Measurements from ENCODE around the gene ISL2.

Gene ISL2

GRCh38 chr15:76382987-76383728 lies 46.6 kb downstream of the ISL2 start:
- no peak overlapping the region for H2AFZ ChIP-seq (ENCODE audit: low read depth, low read length)
- TF ChIP-seq CTCF (IDR thresholded peaks at IDR 0.05; ENCODE audit: borderline replicate concordance, extremely low read depth, low read length, poor library complexity, severe bottlenecking) = no peak
- TF ChIP-seq EZH2 (IDR thresholded peaks at IDR 0.05; ENCODE audit: borderline replicate concordance, low read depth, low read length, severe bottlenecking) = no peak
- ATAC-seq (ENCODE audit: insufficient read depth, low read depth) (no peak), DNase-seq (no peak)
- H3K9me3 ChIP-seq (ENCODE audit: insufficient read depth, low read length, severe bottlenecking) = no peaks in the 10 kb centered on the region
- no peaks in the 10 kb centered on the region for H3K4me1 ChIP-seq (ENCODE audit: insufficient read depth, low read length)
- no peak overlapping the region for H3K27ac ChIP-seq (ENCODE audit: low read length)
- H3K27me3 ChIP-seq (ENCODE audit: insufficient read depth, low read length, poor library complexity) = no peaks in the 10 kb centered on the region
- H3K9ac ChIP-seq (ENCODE audit: low read depth, low read length) = no peak overlapping the region
- no peak overlapping the region for H3K4me2 ChIP-seq (ENCODE audit: insufficient read depth, low read length)
- 0 out of 2 replicates have a peak, but pooled peaks cover 4% of the 10 kb centered on the region for H3K36me3 ChIP-seq (ENCODE audit: insufficient read depth, low read length)
- no peak overlapping the region for H3K4me3 ChIP-seq (ENCODE audit: low read depth in 1 of 2, low read length in 2 of 2)
- H3K79me2 ChIP-seq (ENCODE audit: insufficient read depth, low read length) = no peaks in the 10 kb centered on the region
- H4K20me1 ChIP-seq (ENCODE audit: insufficient read depth, low read length) = no peaks in the 10 kb centered on the region

GRCh38 chr15:76384409-76384808 lies 47.8 kb downstream of the ISL2 start:
- Histone ChIP-seq H3K4me3 (ENCODE audit: low read depth in 1 of 2, low read length in 2 of 2) (no peak overlapping the region), H3K27ac (ENCODE audit: low read length) (no peak overlapping the region), H3K79me2 (ENCODE audit: insufficient read depth, low read length) (no peaks in the 10 kb centered on the region), H3K9me3 (ENCODE audit: insufficient read depth, low read length, severe bottlenecking) (no peaks in the 10 kb centered on the region), H3K9ac (ENCODE audit: low read depth, low read length) (no peak overlapping the region), H4K20me1 (ENCODE audit: insufficient read depth, low read length) (no peaks in the 10 kb centered on the region), H3K27me3 (ENCODE audit: insufficient read depth, low read length, poor library complexity) (no peaks in the 10 kb centered on the region), H2AFZ (ENCODE audit: low read depth, low read length) (no peak overlapping the region), H3K36me3 (ENCODE audit: insufficient read depth, low read length) (0 out of 2 replicates have a peak, but pooled peaks cover 4% of the 10 kb centered on the region), H3K4me1 (ENCODE audit: insufficient read depth, low read length) (no peaks in the 10 kb centered on the region), H3K4me2 (ENCODE audit: insufficient read depth, low read length) (no peak overlapping the region)
- no peak for DNase-seq
- TF ChIP-seq EZH2 (IDR thresholded peaks at IDR 0.05; ENCODE audit: borderline replicate concordance, low read depth, low read length, severe bottlenecking) = no peak
- TF ChIP-seq CTCF (IDR thresholded peaks at IDR 0.05; ENCODE audit: borderline replicate concordance, extremely low read depth, low read length, poor library complexity, severe bottlenecking) = no peak
- ATAC-seq (ENCODE audit: insufficient read depth, low read depth) = no peak

- no peaks in the 10 kb centered on the region for H3K79me2 ChIP-seq (ENCODE audit: insufficient read depth, low read length)
- no peak overlapping the region for H3K9ac ChIP-seq (ENCODE audit: low read depth, low read length)
- H3K4me2 ChIP-seq (ENCODE audit: insufficient read depth, low read length) = no peak overlapping the region
- no peak for DNase-seq
- H3K36me3 ChIP-seq (ENCODE audit: insufficient read depth, low read length) = no peaks in the 10 kb centered on the region
- H4K20me1 ChIP-seq (ENCODE audit: insufficient read depth, low read length) = no peaks in the 10 kb centered on the region
- no peak overlapping the region for H3K4me3 ChIP-seq (ENCODE audit: low read depth in 1 of 2, low read length in 2 of 2)
- H3K9me3 ChIP-seq (ENCODE audit: insufficient read depth, low read length, severe bottlenecking) = no peaks in the 10 kb centered on the region
- H2AFZ ChIP-seq (ENCODE audit: low read depth, low read length) = no peak overlapping the region
- H3K4me1 ChIP-seq (ENCODE audit: insufficient read depth, low read length) = no peaks in the 10 kb centered on the region
- TF ChIP-seq CTCF (IDR thresholded peaks at IDR 0.05; ENCODE audit: borderline replicate concordance, extremely low read depth, low read length, poor library complexity, severe bottlenecking) = no peak
- no peak for TF ChIP-seq EZH2 (IDR thresholded peaks at IDR 0.05; ENCODE audit: borderline replicate concordance, low read depth, low read length, severe bottlenecking)
- ATAC-seq (ENCODE audit: insufficient read depth, low read depth) = no peak
- H3K27ac ChIP-seq (ENCODE audit: low read length) = no peak overlapping the region
- H3K27me3 ChIP-seq (ENCODE audit: insufficient read depth, low read length, poor library complexity) = no peaks in the 10 kb centered on the region
Observed at GRCh38 chr15:76386178-76386577, 49.6 kb downstream of the ISL2 start.
